ENCODE measurements around the gene WDFY4. TPM values are rescaled to one million over a fixed set of nuclear protein-coding genes. Genes with fewer than 3 reads are reported as not detected.

The WDFY4 gene
- polyA plus RNA-seq, 5 donors = 2.1 to 5.1 (median 4.5) TPM

DNA sequence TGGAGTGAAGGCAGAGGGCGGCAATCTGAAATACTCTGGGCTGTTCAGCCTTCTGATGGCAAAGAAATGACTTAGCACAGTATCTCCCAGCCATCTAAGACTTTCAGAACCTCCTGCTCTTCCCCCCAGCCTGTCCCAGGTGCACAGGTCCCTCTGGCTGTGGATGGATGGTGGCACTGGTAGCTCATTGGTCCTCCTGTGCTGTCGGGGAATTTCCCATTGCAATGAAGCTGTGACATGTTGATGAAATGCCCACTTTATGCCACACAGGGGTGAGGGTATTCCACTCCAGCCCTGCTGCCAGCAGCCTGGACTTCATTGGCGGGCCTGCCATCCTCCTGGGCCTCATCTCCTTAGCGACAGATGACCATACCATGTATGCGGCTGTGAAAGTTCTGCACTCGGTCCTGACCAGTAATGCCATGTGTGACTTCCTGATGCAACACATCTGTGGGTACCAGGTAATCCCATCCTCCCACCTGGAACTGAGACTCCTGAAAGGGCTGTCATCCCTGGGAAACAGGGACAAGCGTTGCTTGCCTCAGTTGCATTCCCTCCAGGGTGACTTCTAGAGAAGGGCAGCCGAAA, 105.9 kb downstream of the WDFY4 start:
- DNase-seq = no peak

DNA sequence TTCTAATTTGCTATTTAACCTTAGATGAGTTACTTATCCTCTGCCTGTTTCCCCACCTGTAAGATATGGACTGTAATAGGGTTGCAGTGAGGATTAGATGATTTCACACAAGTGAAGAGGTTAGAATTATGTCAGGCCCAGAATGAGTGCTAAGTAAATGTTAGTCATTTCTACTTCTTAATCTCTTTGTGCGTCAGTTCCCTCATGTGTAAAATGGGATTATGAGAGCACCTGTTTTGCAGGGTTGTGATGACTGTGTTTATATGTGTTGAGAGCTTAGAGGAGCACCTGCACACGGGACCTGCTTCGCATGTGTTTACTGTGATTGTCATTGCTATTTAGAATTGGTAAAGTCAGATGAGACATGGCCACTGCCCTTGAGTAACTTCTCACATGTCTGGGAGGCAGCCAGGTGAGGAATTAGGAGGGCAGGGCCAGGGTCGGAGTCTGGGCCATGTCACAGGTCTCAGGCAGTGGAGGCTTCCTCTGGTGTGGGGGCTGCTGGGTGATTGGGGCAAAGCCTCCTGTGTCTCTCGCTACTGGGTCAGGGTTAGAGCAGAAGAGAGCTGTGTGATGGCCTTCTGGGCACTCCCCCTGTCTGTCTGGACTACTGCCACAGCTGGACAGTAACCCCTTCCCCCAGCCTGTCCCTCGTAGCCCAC, 106.7 kb downstream of the WDFY4 start:
- no peak for DNase-seq

DNA sequence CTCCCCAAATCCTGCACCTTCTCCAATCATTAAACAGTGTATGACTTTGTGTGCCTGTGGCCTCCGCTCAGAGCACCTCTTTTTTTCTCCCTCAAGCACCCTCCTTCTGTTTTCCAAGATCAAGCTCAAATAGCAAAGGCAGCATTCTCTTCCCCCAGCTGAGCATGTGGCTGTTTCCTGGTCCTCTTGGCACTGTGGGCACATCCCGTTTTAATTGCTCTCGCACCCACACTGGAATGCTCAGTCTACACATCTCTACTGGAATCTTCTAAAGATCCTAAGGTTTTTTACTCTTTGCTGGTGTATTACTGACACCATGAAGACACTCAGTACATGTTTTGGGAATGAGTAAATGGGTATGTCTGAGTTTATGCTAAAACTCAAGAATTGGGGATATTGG, 107.4 kb downstream of the WDFY4 start:
- DNase-seq = no peak

- no peak for DNase-seq
These were observed 108.0 kb downstream of the WDFY4 start for GRCh38 chr10:48792687-48793096.

DNA sequence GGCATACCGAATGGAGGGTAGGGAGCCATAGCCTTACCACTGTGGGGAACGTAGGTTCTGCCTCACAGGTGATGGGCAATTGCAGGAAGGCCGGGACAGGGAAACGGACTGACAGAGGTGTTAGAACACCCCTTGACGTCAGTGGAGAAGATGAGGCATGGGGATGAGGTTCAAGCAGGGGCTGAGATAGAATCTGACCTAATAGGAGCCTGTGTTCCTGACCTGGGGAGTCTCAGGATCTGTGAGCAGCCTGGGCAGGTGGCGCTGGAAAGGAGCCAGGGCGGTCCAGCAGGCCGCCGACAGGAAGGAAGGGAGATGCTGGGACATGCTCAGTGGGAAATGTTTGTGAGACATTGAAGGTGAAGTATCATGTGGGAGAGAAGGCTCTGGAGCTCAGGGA, 109.4 kb downstream of the WDFY4 start:
- no peak for DNase-seq

GRCh38 chr10:48796713-48797245, 112.1 kb downstream of the WDFY4 start:
- DNase-seq = no peak

- DNase-seq = no peak
These were observed 113.2 kb downstream of the WDFY4 start for GRCh38 chr10:48797830-48798229.

- DNase-seq = no peak
These were observed 114.0 kb downstream of the WDFY4 start for GRCh38 chr10:48798481-48799254.

GRCh38 chr10:48799341-48800006, 114.8 kb downstream of the WDFY4 start:
- no peak for DNase-seq

GRCh38 chr10:48800007-48800675, 115.5 kb downstream of the WDFY4 start:
- DNase-seq = no peak

GRCh38 chr10:48801001-48801421, 116.3 kb downstream of the WDFY4 start:
- DNase-seq = no peak

- no peak for DNase-seq
These were observed 118.0 kb downstream of the WDFY4 start for GRCh38 chr10:48802611-48803071.

DNA sequence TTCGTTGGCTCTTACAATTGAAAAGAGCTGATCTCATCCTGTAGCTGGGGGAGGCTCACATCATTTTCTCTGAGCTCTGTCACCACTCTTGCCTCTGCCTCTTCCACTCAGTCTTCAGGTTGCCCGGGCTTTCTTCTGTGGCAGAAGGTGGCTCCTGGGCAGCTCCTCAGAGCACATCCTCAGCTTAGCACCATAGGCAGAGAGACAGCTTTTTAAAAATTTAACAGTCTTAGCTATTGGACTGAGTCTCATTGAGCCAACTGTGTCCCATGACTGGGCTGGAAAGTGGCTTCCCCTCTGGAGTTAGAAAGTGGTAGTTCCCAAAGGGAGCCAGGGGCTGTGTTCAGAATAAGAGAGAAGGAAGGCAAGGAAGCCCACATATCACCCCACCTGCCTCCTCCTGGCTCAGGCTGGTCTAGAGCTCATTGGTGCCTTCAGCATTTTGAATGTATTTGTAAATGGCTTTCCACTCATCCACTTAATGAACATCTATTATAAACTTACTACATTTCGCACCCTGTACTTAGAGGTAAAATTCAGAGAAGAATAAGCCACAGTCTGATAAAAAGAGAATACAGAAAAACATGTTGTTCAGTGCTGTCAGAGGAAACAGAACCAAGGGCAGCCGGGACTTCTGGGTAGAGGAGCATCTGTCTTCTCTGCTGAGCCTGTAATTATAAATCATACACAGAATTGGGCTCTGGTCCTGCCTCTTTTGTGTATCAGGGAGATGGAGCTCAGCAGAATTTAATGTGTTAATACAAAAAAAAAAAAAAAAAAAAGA, 119.3 kb downstream of the WDFY4 start:
- no peak for DNase-seq

GRCh38 chr10:48804740-48805182, 120.1 kb downstream of the WDFY4 start:
- peak in 1 of 2 donors; percentile 67 for DNase-seq

DNA sequence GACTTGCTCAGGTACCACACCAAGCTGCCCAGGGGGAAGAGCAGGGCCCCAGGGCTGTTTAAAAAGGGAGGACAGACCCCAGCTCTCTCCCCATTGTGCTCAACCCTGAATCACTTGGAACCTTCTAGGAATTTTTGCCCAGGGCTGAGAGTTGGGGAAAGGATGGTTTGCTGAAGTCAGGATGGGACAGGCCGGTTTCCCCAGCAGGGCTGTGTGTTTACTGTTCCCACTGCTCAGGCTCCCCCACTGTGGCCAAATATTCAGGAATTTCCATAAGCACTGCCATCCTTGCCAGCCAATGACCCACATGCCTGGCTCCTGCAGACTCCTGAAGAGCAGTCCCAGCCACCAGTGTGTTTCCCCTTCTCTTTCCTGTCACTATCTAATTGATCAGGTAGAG, 120.7 kb downstream of the WDFY4 start:
- DNase-seq = no peak

- DNase-seq = no peak
These were observed 121.2 kb downstream of the WDFY4 start for GRCh38 chr10:48805848-48806247.

DNA sequence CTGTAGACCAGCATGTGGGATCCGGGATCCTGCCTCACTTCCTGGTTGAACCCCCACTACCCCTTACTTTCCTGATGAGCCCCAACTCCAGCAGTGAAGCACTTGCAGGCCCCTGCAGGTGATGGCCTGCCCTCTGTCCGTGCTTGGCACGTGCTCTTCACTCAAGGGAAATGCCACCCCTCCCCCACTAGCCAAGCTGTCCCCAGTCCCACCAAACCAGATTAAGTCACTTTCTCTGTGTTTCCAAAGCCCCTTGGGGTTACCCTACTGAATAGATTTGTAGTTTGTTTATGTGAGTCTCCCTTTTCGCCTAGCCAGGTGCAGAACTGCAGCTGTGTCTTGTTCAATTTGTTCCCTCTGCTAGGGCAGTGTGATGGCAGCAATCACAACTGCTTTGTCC, 121.7 kb downstream of the WDFY4 start:
- DNase-seq = no peak

GRCh38 chr10:48807791-48808470, 123.3 kb downstream of the WDFY4 start:
- DNase-seq = peak in 1 of 2 donors; percentile 33

- no peak for DNase-seq
These were observed 124.6 kb downstream of the WDFY4 start for GRCh38 chr10:48809261-48809660.

- DNase-seq = no peak
These were observed 126.8 kb downstream of the WDFY4 start for GRCh38 chr10:48811461-48811860.
